OCI-LY3 (cell line): ENCODE results near the gene CDK19.

Experiments used
- H2AFZ ChIP-seq: fragments of 200-600, 300-600 bp; shearing (Covaris generic); 2 replicates; pipeline ENCODE4 v1.6.0; 2014; ENCODE audit warnings: antibody characterized with exemption, low read depth, low read length
- H3K27ac ChIP-seq: fragments of 200-600, 300-600 bp; sonication (generic); 2 replicates; pipeline ENCODE4 v1.5.1; 2014; ENCODE audit warnings: mild to moderate bottlenecking, low read length, moderate library complexity, mixed read lengths
- H3K27me3 ChIP-seq: fragments of 200-600, 300-600 bp; sonication (generic); 2 replicates; pipeline ENCODE4 v1.6.1; 2014; ENCODE audit warnings: low read depth, low read length, mixed read lengths
- H3K36me3 ChIP-seq: fragments of 200-600, 300-600 bp; sonication (generic); replicated peaks from 2 replicates; pipeline ENCODE3; 2014; ENCODE audit warnings: low read depth, low read length, mixed read lengths
- H3K4me1 ChIP-seq: fragments of 300-600, 200-600 bp; sonication (generic); 2 replicates; pipeline ENCODE4 v1.6.1; 2014; ENCODE audit warnings: low read length, mixed read lengths
- H3K4me2 ChIP-seq: fragments of 200-600, 300-600 bp; sonication (generic); 2 replicates; pipeline ENCODE4 v1.6.1; 2014; ENCODE audit warnings: low read length, mixed read lengths
- H3K4me3 ChIP-seq: fragments of 300-600, 200-600 bp; sonication (generic); 2 replicates; pipeline ENCODE4 v1.5.1; 2014; ENCODE audit warnings: antibody characterized with exemption, mild to moderate bottlenecking, low read length, moderate library complexity
- H3K79me2 ChIP-seq: fragments of 300-600, 200-600 bp; shearing (Covaris generic); 2 replicates; pipeline ENCODE4 v1.6.1; 2014; ENCODE audit warnings: mild to moderate bottlenecking, low read length, mixed read lengths
- H3K9ac ChIP-seq: fragments of 300-600, 200-600 bp; shearing (Covaris generic); 2 replicates; pipeline ENCODE4 v1.6.0; 2014; ENCODE audit warnings: mild to moderate bottlenecking, low read length, moderate library complexity
- H3K9me3 ChIP-seq: fragments of 200-600, 300-600 bp; shearing (Covaris generic); 2 replicates; pipeline ENCODE4 v1.6.1; 2014; ENCODE audit warnings: low read length, mixed read lengths; ENCODE audit not compliant: insufficient read depth
- H4K20me1 ChIP-seq: fragments of 200-600, 300-600 bp; sonication (generic); 2 replicates; pipeline ENCODE4 v1.6.1; 2016; ENCODE audit warnings: low read length, mixed read lengths; ENCODE audit not compliant: insufficient read depth
- EZH2phosphoT487 ChIP-seq: fragments of 200-600 bp; shearing (Covaris generic); IDR thresholded peaks from 2 replicates; pipeline ENCODE4 v1.6.1; 2018; ENCODE audit warnings: antibody characterized with exemption, mixed run types, low read depth
- TF ChIP-seq, protein P1 (sequence below): fragments of 200-600, 300-600 bp; sonication (generic); IDR thresholded peaks from 2 replicates; pipeline ENCODE4 v1.5.1; 2014; ENCODE audit warnings: antibody characterized with exemption, low read length, low read depth

The CDK19 gene

DNA sequence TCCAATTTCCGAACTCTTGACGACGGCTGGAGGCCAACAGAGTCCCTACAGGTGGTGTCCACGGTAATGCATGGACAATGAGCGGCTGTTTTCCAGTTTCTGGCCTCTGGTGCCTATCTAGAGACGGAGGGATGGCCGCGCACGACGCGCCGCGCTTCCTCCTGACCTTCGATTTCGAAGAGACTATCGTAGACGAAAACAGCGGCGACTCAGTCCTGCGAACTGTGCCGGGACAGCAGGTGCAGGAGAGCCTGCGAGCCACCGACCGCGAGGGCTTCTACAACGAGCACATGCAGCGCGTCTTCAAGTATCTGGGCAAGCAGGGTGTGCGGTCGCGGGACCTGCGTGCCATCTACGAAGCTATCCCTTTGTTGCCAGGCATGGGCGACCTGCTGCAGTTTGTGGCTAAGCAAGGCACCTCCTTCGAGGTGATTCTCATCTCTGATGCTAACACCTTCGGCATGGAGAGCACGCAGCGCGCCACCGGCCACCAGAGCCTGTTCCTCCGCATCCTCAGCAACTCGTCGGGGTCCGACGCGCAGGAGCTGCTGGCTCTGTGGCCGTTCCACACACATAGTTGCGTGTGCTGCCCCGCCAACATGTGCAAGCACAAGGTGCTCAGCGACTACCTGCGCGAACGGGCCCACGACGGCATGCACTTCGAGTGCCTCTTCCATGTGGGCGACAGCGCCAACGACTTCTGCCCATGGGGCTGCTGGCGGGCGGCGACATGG is 169.4 kb downstream of the CDK19 start:
- H3K79me2 ChIP-seq: no peaks in the 10 kb centered on the region
- peaks cover 15% of the 10 kb centered on the region for H3K4me1 ChIP-seq
- no peaks in the 10 kb centered on the region for H3K36me3 ChIP-seq

DNA sequence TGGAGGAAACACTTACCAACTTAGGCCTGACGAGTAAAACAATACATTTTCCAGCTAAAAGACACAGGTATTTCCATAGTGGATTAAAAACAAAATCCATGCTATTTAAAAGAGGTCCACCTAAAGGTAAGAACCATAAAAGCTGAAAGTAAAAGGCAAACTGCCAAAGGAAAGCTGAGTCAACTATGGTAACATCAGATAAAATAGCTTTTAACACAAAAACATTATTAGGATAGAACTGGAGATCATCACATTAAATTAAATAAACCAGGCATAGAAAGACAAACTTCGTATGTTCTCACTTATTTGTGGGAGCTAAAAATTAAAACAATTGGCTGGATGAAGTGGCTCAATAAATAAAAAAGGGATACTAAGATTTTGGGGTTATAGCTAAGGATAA is 172.1 kb downstream of the CDK19 start:
- no peaks in the 10 kb centered on the region for H4K20me1 ChIP-seq
- no peaks in the 10 kb centered on the region for H3K27me3 ChIP-seq
- TF ChIP-seq, protein P1, sequence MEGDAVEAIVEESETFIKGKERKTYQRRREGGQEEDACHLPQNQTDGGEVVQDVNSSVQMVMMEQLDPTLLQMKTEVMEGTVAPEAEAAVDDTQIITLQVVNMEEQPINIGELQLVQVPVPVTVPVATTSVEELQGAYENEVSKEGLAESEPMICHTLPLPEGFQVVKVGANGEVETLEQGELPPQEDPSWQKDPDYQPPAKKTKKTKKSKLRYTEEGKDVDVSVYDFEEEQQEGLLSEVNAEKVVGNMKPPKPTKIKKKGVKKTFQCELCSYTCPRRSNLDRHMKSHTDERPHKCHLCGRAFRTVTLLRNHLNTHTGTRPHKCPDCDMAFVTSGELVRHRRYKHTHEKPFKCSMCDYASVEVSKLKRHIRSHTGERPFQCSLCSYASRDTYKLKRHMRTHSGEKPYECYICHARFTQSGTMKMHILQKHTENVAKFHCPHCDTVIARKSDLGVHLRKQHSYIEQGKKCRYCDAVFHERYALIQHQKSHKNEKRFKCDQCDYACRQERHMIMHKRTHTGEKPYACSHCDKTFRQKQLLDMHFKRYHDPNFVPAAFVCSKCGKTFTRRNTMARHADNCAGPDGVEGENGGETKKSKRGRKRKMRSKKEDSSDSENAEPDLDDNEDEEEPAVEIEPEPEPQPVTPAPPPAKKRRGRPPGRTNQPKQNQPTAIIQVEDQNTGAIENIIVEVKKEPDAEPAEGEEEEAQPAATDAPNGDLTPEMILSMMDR: no peak
- TF ChIP-seq EZH2phosphoT487: no peak
- no peak overlapping the region for H3K4me2 ChIP-seq
- no peaks in the 10 kb centered on the region for H3K79me2 ChIP-seq
- no peak overlapping the region for H2AFZ ChIP-seq
- no peak overlapping the region for H3K9ac ChIP-seq
- H3K36me3 ChIP-seq: no peaks in the 10 kb centered on the region
- H3K4me3 ChIP-seq: no peak overlapping the region
- peaks cover 14% of the 10 kb centered on the region for H3K4me1 ChIP-seq
- no peaks in the 10 kb centered on the region for H3K9me3 ChIP-seq
- H3K27ac ChIP-seq: no peak overlapping the region

More for the DNA sequence above, 169.4 kb downstream of the CDK19 start:
- Histone ChIP-seq H3K9me3 (no peaks in the 10 kb centered on the region), H3K27me3 (no peaks in the 10 kb centered on the region), H3K27ac (no peak overlapping the region), H4K20me1 (no peaks in the 10 kb centered on the region), H3K4me3 (no peak overlapping the region), H3K4me2 (no peak overlapping the region), H2AFZ (no peak overlapping the region), H3K9ac (no peak overlapping the region)
- TF ChIP-seq, protein P1: no peak
- TF ChIP-seq EZH2phosphoT487: no peak

DNA sequence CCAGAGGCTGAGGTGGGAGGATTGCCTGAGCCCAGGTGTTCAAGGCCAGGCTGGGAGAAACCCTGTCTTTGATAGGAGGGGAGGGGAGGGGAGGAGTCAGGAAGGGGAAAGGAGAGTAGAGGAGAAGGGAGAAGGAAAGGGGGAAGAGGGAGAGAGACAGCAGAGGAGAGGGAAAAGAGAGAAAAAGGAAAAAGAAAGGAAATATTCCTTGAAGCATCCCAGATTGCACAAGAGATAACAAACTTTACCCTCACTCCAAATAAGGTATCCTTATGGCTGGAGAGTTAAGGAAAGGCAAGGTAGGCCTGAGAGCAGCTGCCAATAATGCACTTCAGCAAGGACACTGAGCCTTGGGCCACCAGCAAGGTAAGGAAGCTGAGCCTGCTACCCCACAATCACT is 172.6 kb downstream of the CDK19 start:
- no peak for TF ChIP-seq EZH2phosphoT487
- TF ChIP-seq, protein P1: no peak
- H3K27me3 ChIP-seq: no peaks in the 10 kb centered on the region
- H2AFZ ChIP-seq: no peak overlapping the region
- no peak overlapping the region for H3K27ac ChIP-seq
- H3K79me2 ChIP-seq: no peaks in the 10 kb centered on the region
- H3K4me1 ChIP-seq: peaks cover 10% of the 10 kb centered on the region
- H3K4me3 ChIP-seq: no peak overlapping the region
- no peak overlapping the region for H3K9ac ChIP-seq
- H3K4me2 ChIP-seq: no peak overlapping the region
- no peaks in the 10 kb centered on the region for H3K36me3 ChIP-seq
- H3K9me3 ChIP-seq: no peaks in the 10 kb centered on the region
- H4K20me1 ChIP-seq: no peaks in the 10 kb centered on the region

DNA sequence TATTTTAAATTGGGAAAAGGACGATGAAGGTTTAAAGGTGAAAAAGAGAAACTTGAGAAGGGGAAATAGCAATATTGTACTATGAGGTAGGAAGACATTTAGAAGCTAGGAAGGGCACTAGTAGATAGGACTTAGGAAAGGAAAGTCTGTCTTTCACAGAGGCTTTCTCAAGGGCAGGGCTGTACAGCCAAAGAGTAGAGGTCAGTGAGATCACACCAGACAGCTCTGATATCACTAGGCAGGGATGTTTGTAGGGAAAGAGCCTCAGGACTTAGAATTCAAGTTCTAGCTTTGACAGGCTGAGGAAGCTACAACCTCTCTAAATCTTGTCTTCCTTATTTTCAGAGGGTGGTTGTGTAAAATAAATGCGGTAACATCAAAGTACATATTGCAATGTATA is 178.5 kb downstream of the CDK19 start:
- H3K9me3 ChIP-seq: no peaks in the 10 kb centered on the region
- no peaks in the 10 kb centered on the region for H4K20me1 ChIP-seq
- H3K4me1 ChIP-seq: 0 out of 2 replicates have a peak, but pooled peaks cover 5% of the 10 kb centered on the region
- H3K9ac ChIP-seq: no peak overlapping the region
- H2AFZ ChIP-seq: no peak overlapping the region
- no peaks in the 10 kb centered on the region for H3K27me3 ChIP-seq
- H3K4me3 ChIP-seq: no peak overlapping the region
- H3K79me2 ChIP-seq: no peaks in the 10 kb centered on the region
- TF ChIP-seq EZH2phosphoT487: no peak
- TF ChIP-seq, protein P1: no peak
- H3K4me2 ChIP-seq: no peak overlapping the region
- H3K36me3 ChIP-seq: no peaks in the 10 kb centered on the region
- no peak overlapping the region for H3K27ac ChIP-seq
